Breast epithelium (tissue), 4 donors: ENCODE results near the gene ARRDC2. TPM values are rescaled to one million over a fixed set of nuclear protein-coding genes. Genes with fewer than 3 reads are reported as not detected.
A peak's percentile ranks its signal among the peaks of the same experiment; 100 is the strongest.

Source experiments
- DNase-seq, 2 donors: peaks; one replicate each; pipeline ENCODE4 v3.0.0-alpha.2; 2019; ENCODE audit warnings: low spot score in 2 of 2
- H3K27ac ChIP-seq, 2 donors: fragments of 200-600 bp; sonication (generic) in 1 of 2; one replicate each; pipeline ENCODE4 v1.5.1; 2016 to 2019; ENCODE audit warnings: mild to moderate bottlenecking in 1 of 2
- H3K27me3 ChIP-seq, 2 donors: fragments of 200-600 bp; sonication (generic) in 1 of 2; one replicate each; pipeline versions ENCODE4 v1.5.1 to v1.6.0; 2017 to 2019; ENCODE audit warnings: control low read depth in 1 of 2, mild to moderate bottlenecking in 1 of 2
- H3K36me3 ChIP-seq: fragments of 200-600 bp; one replicate; pipeline ENCODE4 v1.5.1; 2019
- H3K4me1 ChIP-seq, 2 donors: fragments of 200-600 bp; sonication (generic); one replicate each; pipeline ENCODE4 v1.5.1; 2016 to 2019; ENCODE audit warnings: control low read depth in 1 of 2
- H3K4me3 ChIP-seq, 3 donors: fragments of 200-600 bp; sonication (generic); 1 replicate in 2 of 3; 2 replicates in 1 of 3; pipeline ENCODE4 v1.5.1; 2016 to 2019; ENCODE audit warnings: mild to moderate bottlenecking in 3 of 3, moderate library complexity in 2 of 3
- H3K9me3 ChIP-seq, 2 donors: fragments of 200-600 bp; sonication (generic) in 1 of 2; one replicate each; pipeline ENCODE4 v1.5.1; 2016 to 2019; ENCODE audit warnings: control low read depth in 1 of 2
- CTCF ChIP-seq, 3 donors: fragments of 450-650 bp; IDR thresholded peaks; one replicate each; pipeline ENCODE4 v1.5.1; 2016 to 2017; ENCODE audit warnings: antibody characterized with exemption in 3 of 3, mild to moderate bottlenecking in 3 of 3, moderate library complexity in 3 of 3
- POLR2A ChIP-seq: fragments of 450-650 bp; IDR thresholded peaks from one replicate; pipeline ENCODE4 v1.6.1; 2016; ENCODE audit warnings: antibody characterized with exemption, mild to moderate bottlenecking, moderate library complexity
- POLR2AphosphoS5 ChIP-seq, 3 donors: sonication (generic); formaldehyde crosslinking; IDR thresholded peaks; one replicate each; pipeline ENCODE4 v1.6.1; 2017; ENCODE audit warnings: antibody characterized with exemption in 3 of 3
- intact Hi-C: fragments of 100-400 bp; cut with DNase I; formaldehyde crosslinking; loops from one replicate; pipeline ENCODE4 v1.15.1; 2023; ENCODE audit warnings: low total_unique reads
- total RNA-seq, 3 donors: library from RNA; depleted of rRNA; stranded (reverse); fragments of >200 nt; gene quantifications; one replicate each; pipeline ENCODE4 v1.1.0, GENCODE V29; 2016

The ARRDC2 gene
- total RNA-seq, 3 donors from 2014 or later: 49.4 to 89.3 (median 53.4) TPM

DNA sequence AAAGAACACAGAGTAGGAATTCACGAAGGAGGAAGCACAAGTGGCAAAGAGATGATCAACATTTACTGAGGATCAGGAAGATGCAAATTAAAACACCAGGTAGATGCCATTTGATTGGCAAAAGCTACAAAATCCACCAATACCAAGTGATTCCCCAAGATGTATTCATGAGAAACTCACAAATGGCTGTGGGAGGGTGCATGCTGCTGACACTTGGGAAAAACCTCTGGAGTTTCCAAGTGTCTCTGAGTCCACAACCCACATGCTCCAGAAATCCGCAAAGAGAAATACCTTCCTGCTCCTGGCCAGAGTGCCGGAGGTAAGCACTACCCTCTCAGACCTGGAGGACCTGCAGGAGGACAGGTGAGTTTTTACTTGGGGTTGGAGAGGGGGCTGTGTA lies 35.7 kb downstream of the ARRDC2 start:
- Histone ChIP-seq H3K27me3 (no peaks in the 10 kb centered on the region), H3K4me3 (no peak overlapping the region), H3K4me1 (peaks cover 5 to 7% of the 10 kb centered on the region in 2 donors), H3K9me3 (peaks cover 0 to 4% of the 10 kb centered on the region in 2 donors), H3K36me3 (no peaks in the 10 kb centered on the region), H3K27ac (no peak overlapping the region)
- intact Hi-C loops: no loop called here
- TF ChIP-seq POLR2A (no peak), POLR2AphosphoS5 (IDR thresholded peaks at IDR 0.05) (no peak), CTCF (IDR thresholded peaks at IDR 0.05) (no peak)
- no peak for DNase-seq

DNA sequence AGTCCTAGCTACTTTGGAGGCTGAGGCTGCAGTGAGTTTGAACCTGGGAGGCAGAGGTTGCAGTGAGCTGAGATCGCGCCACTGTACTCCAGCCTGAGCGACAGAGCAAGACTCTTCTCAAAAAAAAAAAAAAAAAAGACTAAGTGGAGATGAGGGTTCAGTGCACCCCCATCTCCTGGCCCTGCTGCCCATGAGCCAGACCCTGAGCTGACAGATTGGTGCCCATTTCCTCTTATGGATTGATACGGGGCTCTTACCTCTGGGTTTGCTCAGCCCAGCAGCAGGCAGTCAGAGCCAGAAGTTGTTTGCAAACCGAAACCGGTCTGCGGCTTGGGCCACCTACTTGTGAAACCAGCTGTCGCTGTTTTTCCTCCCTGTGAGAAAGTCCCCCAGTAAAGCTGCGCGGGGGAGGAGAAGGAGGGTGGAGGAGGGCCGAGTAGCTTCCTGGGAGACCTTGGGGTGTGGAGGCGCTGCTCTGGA lies 36.9 kb downstream of the ARRDC2 start:
- Histone ChIP-seq H3K27ac (peak overlapping the region; percentile 82 to 87), H3K36me3 (no peaks in the 10 kb centered on the region), H3K4me3 (peak overlapping the region; percentile 40 to 67 (median 46)), H3K27me3 (no peaks in the 10 kb centered on the region), H3K9me3 (peaks cover 0 to 4% of the 10 kb centered on the region in 2 donors), H3K4me1 (peaks cover 5 to 7% of the 10 kb centered on the region in 2 donors)
- intact Hi-C loops: no loop called here
- DNase-seq: peak; percentile 73 to 82
- no peak for TF ChIP-seq POLR2A
- TF ChIP-seq CTCF (IDR thresholded peaks at IDR 0.05): no peak
- peak in 2 of 3 donors; percentile 15 to 60 for TF ChIP-seq POLR2AphosphoS5 (IDR thresholded peaks at IDR 0.05)

- peak overlapping the region; percentile 40 to 67 (median 46) for H3K4me3 ChIP-seq
- DNase-seq: no peak
- no peaks in the 10 kb centered on the region for H3K27me3 ChIP-seq
- H3K4me1 ChIP-seq: peaks cover 5 to 7% of the 10 kb centered on the region in 2 donors
- intact Hi-C loops: no loop called here
- peak overlapping the region; percentile 82 to 87 for H3K27ac ChIP-seq
- H3K9me3 ChIP-seq: peaks cover 0 to 3% of the 10 kb centered on the region in 2 donors
- no peaks in the 10 kb centered on the region for H3K36me3 ChIP-seq
- TF ChIP-seq POLR2A (no peak), POLR2AphosphoS5 (IDR thresholded peaks at IDR 0.05) (no peak), CTCF (IDR thresholded peaks at IDR 0.05) (no peak)
These were observed 37.5 kb downstream of the ARRDC2 start for GRCh38 chr19:18045307-18046050.

GRCh38 chr19:18046059-18046718 lies 38.2 kb downstream of the ARRDC2 start:
- DNase-seq: peak in 1 of 2 donors; percentile 70
- no peaks in the 10 kb centered on the region for H3K9me3 ChIP-seq
- H3K27me3 ChIP-seq: no peaks in the 10 kb centered on the region
- peak in 2 of 3 donors; percentile 8 to 51 for TF ChIP-seq POLR2AphosphoS5 (IDR thresholded peaks at IDR 0.05)
- TF ChIP-seq CTCF (IDR thresholded peaks at IDR 0.05): no peak
- intact Hi-C loops: no loop called here
- H3K4me3 ChIP-seq: no peak overlapping the region
- peak overlapping the region; percentile 82 to 87 for H3K27ac ChIP-seq
- H3K4me1 ChIP-seq: peaks cover 5 to 7% of the 10 kb centered on the region in 2 donors
- H3K36me3 ChIP-seq: no peaks in the 10 kb centered on the region

DNA sequence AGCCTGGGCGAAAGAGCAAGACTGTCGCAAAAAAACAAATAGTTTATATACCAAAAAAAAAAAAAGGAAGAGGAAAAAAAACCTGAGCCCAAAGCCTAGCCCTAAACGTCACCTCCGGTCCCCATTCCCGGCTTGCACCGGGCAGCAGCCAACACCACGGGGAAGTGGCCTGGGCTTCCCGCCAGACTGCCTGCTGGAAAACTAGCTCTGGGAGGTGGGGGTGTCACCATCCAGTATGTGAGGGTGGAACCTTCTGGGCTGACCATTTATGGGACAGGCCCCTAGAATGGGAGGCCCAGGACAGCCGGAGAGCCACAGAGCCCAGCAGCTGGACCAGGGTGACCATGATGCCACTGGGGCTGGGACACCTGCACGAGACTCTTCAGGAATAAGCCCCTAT lies 41.4 kb downstream of the ARRDC2 start:
- H3K9me3 ChIP-seq: no peaks in the 10 kb centered on the region
- no peak overlapping the region for H3K4me3 ChIP-seq
- H3K27ac ChIP-seq: peak overlapping the region; percentile 69 to 87
- TF ChIP-seq CTCF (IDR thresholded peaks at IDR 0.05) (no peak), POLR2AphosphoS5 (IDR thresholded peaks at IDR 0.05) (peak in 2 of 3 donors; percentile 48 to 60), POLR2A (no peak)
- intact Hi-C loops: no loop called here
- no peaks in the 10 kb centered on the region for H3K36me3 ChIP-seq
- peaks cover 5 to 11% of the 10 kb centered on the region in 2 donors for H3K4me1 ChIP-seq
- H3K27me3 ChIP-seq: no peaks in the 10 kb centered on the region
- peak; percentile 64 to 77 for DNase-seq
